ENCODE data around the gene CDK6. TPM values are rescaled to one million over a fixed set of nuclear protein-coding genes. Genes with fewer than 3 reads are reported as not detected.

The CDK6 gene
- total RNA-seq, 6 experiments from 2014 or later, result 6.9 to 23.7 (median 17.0) TPM

DNA sequence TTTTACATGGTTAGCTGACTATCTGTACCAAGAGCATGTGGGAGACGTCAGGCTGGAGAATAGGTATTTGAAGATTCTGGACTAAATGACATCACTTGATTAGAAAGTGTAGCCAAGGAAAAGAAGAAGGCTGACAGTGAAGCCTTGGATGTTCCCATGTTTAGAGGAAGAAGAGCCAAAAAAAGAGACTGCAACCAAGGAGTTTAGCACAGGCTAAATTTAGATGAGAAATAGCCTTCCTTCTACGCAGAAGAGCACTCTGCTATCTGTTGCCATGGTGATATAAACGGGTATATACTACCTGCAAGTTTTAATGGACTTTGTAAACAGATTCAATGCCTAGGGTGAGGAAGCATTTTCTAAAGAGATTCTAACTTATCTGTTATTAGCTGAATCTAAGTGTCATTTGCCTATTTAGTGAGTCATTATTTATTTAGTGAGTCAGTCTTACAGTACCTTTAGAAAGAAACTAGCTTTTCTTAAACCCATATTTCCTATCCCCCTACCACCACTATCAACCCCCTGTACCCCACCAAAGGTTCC, 69.8 kb downstream of the CDK6 start:
- DNase-seq, result no peak
- 46% methylated on average over 3 of the region's 3 CpGs for WGBS (ENCODE audit: insufficient coverage, low coverage, low lambda C conversion rate, missing lambda C conversion rate)
- Histone ChIP-seq H3K9me3 (no peaks in the 10 kb centered on the region), H3K4me3 (no peak overlapping the region), H3K36me3 (no peaks in the 10 kb centered on the region), H3K27me3 (no peaks in the 10 kb centered on the region), H3K27ac (no peak overlapping the region), H3K4me1 (peaks cover 0 to 22% (median 4%) of the 10 kb centered on the region in 4 donors)
- intact Hi-C loops (cut with DNase I), result no loop called here
- peak in 2 of 4 donors; percentile 47 to 75 for ATAC-seq
- no peak for TF ChIP-seq POLR2A (IDR thresholded peaks at IDR 0.05)
- TF ChIP-seq, protein P1, sequence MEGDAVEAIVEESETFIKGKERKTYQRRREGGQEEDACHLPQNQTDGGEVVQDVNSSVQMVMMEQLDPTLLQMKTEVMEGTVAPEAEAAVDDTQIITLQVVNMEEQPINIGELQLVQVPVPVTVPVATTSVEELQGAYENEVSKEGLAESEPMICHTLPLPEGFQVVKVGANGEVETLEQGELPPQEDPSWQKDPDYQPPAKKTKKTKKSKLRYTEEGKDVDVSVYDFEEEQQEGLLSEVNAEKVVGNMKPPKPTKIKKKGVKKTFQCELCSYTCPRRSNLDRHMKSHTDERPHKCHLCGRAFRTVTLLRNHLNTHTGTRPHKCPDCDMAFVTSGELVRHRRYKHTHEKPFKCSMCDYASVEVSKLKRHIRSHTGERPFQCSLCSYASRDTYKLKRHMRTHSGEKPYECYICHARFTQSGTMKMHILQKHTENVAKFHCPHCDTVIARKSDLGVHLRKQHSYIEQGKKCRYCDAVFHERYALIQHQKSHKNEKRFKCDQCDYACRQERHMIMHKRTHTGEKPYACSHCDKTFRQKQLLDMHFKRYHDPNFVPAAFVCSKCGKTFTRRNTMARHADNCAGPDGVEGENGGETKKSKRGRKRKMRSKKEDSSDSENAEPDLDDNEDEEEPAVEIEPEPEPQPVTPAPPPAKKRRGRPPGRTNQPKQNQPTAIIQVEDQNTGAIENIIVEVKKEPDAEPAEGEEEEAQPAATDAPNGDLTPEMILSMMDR (IDR thresholded peaks at IDR 0.05), result no peak

DNA sequence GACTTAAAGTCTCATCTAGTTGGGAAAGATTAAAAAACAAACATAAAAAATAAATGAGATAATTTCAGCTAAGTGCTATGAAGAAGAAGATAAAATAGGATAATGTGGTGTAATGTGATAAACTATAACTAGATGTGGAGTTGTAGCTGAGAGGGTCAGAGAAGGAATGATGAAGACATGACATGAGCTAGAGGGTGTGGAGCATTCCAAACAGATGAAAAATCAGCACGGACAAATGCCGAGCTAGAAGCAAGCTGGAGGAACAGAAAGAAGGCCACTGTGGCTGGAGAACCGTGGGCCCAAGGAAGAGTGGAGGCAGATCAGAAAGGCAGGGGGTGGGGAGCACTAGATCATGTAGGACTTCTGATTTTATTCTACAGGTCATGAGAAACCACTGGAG, 70.6 kb downstream of the CDK6 start:
- no peak overlapping the region for H3K4me3 ChIP-seq
- H3K36me3 ChIP-seq, result no peaks in the 10 kb centered on the region
- no peaks in the 10 kb centered on the region for H3K9me3 ChIP-seq
- intact Hi-C loops (cut with DNase I), result no loop called here
- no peak for TF ChIP-seq POLR2A (IDR thresholded peaks at IDR 0.05)
- TF ChIP-seq, protein P1 (IDR thresholded peaks at IDR 0.05), result no peak
- WGBS (ENCODE audit: insufficient coverage, low coverage, low lambda C conversion rate, missing lambda C conversion rate), result 80% methylated on average over 3 of the region's 3 CpGs
- no peaks in the 10 kb centered on the region for H3K27me3 ChIP-seq
- DNase-seq (no peak), ATAC-seq (no peak)
- peaks cover 0 to 22% (median 4%) of the 10 kb centered on the region in 4 donors for H3K4me1 ChIP-seq
- no peak overlapping the region for H3K27ac ChIP-seq

GRCh38 chr7:92763636-92764423, 72.5 kb downstream of the CDK6 start:
- TF ChIP-seq, protein P1 (IDR thresholded peaks at IDR 0.05), result no peak
- no peak for TF ChIP-seq POLR2A (IDR thresholded peaks at IDR 0.05)
- H3K9me3 ChIP-seq, result no peaks in the 10 kb centered on the region
- no peaks in the 10 kb centered on the region for H3K36me3 ChIP-seq
- no peak overlapping the region for H3K27ac ChIP-seq
- no peak for DNase-seq
- no peaks in the 10 kb centered on the region for H3K27me3 ChIP-seq
- 82% methylated on average over 4 of the region's 4 CpGs for WGBS (ENCODE audit: insufficient coverage, low coverage, low lambda C conversion rate, missing lambda C conversion rate)
- H3K4me1 ChIP-seq, result peaks cover 0 to 11% (median 4%) of the 10 kb centered on the region in 4 donors
- intact Hi-C loops (cut with DNase I), result no loop called here
- no peak overlapping the region for H3K4me3 ChIP-seq
- ATAC-seq, result peak in 2 of 4 donors; percentile 38 to 65

GRCh38 chr7:92762851-92763250, 73.5 kb downstream of the CDK6 start:
- H3K27ac ChIP-seq, result no peak overlapping the region
- no peaks in the 10 kb centered on the region for H3K36me3 ChIP-seq
- H3K27me3 ChIP-seq, result no peaks in the 10 kb centered on the region
- no peaks in the 10 kb centered on the region for H3K9me3 ChIP-seq
- 96% methylated on average over 3 of the region's 3 CpGs for WGBS (ENCODE audit: insufficient coverage, low coverage, low lambda C conversion rate, missing lambda C conversion rate)
- DNase-seq (no peak), ATAC-seq (no peak)
- H3K4me3 ChIP-seq, result no peak overlapping the region
- H3K4me1 ChIP-seq, result peaks cover 0 to 7% (median 2%) of the 10 kb centered on the region in 4 donors
- intact Hi-C loops (cut with DNase I), result no loop called here
- TF ChIP-seq, protein P1 (IDR thresholded peaks at IDR 0.05), result no peak
- TF ChIP-seq POLR2A (IDR thresholded peaks at IDR 0.05), result no peak

Data from right lobe of liver (tissue), 6 donors.